ENCODE measurements around the gene TTC12.

DNA sequence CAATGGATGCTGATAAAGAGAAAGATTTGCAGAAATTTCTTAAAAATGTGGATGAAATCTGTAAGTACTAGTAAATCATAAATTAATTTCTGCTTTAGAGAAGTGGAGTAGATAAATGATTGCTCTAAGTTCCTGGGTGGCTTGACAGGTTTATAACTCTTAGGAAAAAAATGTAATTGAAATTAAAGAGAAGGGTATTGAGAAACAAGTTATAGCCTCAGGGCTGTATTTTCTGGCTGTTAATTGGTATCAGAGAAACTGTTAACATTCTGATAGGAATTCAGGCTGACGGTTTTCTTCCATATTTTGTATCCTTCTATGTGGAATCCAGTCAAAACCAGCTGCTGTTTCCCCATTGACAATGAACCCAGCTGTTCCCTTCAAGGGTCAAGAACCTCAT, 1.9 kb downstream of the TTC12 start:
- TF ChIP-seq, protein P1, sequence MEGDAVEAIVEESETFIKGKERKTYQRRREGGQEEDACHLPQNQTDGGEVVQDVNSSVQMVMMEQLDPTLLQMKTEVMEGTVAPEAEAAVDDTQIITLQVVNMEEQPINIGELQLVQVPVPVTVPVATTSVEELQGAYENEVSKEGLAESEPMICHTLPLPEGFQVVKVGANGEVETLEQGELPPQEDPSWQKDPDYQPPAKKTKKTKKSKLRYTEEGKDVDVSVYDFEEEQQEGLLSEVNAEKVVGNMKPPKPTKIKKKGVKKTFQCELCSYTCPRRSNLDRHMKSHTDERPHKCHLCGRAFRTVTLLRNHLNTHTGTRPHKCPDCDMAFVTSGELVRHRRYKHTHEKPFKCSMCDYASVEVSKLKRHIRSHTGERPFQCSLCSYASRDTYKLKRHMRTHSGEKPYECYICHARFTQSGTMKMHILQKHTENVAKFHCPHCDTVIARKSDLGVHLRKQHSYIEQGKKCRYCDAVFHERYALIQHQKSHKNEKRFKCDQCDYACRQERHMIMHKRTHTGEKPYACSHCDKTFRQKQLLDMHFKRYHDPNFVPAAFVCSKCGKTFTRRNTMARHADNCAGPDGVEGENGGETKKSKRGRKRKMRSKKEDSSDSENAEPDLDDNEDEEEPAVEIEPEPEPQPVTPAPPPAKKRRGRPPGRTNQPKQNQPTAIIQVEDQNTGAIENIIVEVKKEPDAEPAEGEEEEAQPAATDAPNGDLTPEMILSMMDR (IDR thresholded peaks at IDR 0.05; ENCODE audit: extremely low read depth in 1 of 2, insufficient read depth in 1 of 2, low read depth in 1 of 2, low read length in 2 of 2), result no peak
- TF ChIP-seq FOS (IDR thresholded peaks at IDR 0.05; ENCODE audit: borderline replicate concordance, insufficient read depth, low read length) (no peak), EZH2 (IDR thresholded peaks at IDR 0.05; ENCODE audit: borderline replicate concordance, low read depth, low read length, severe bottlenecking) (no peak), POLR2AphosphoS5 (IDR thresholded peaks at IDR 0.05; ENCODE audit: insufficient read depth, low read depth, low read length) (no peak), POLR2A (IDR thresholded peaks at IDR 0.05; ENCODE audit: low read depth, low read length) (no peak), MYC (IDR thresholded peaks at IDR 0.05; ENCODE audit: low read depth, low read length) (no peak), GATA2 (IDR thresholded peaks at IDR 0.05; ENCODE audit: insufficient read depth, insufficient read length, low read depth, low read length) (no peak)
- TF ChIP-seq, protein P2, sequence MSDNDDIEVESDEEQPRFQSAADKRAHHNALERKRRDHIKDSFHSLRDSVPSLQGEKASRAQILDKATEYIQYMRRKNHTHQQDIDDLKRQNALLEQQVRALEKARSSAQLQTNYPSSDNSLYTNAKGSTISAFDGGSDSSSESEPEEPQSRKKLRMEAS (IDR thresholded peaks at IDR 0.05; ENCODE audit: insufficient read depth, insufficient read length), result no peak
